Duodenal mucosa (tissue), 2 donors: ENCODE measurements around the gene PLEKHB2.

ENCODE experiments used
- H3K27ac ChIP-seq: one replicate; pipeline ENCODE4 v1.7.0; 2013; ENCODE audit warnings: low read depth, low read length
- H3K27me3 ChIP-seq, 2 donors: one replicate each; pipeline ENCODE4 v1.7.0; 2013; ENCODE audit warnings: low read length in 2 of 2, control low read depth in 1 of 2; ENCODE audit not compliant: insufficient read depth in 2 of 2, control insufficient read depth in 1 of 2
- H3K36me3 ChIP-seq, 2 donors: one replicate each; pipeline ENCODE4 v1.7.0; 2013; ENCODE audit warnings: low read length in 2 of 2, control low read depth in 1 of 2; ENCODE audit not compliant: insufficient read depth in 2 of 2, control insufficient read depth in 1 of 2
- H3K4me1 ChIP-seq, 2 donors: one replicate each; pipeline ENCODE4 v1.7.0; 2013; ENCODE audit warnings: low read length in 2 of 2, control low read depth in 1 of 2; ENCODE audit not compliant: insufficient read depth in 2 of 2, control insufficient read depth in 1 of 2
- H3K4me3 ChIP-seq, 2 donors: one replicate each; pipeline ENCODE4 v1.7.0; 2013; ENCODE audit warnings: low read length in 2 of 2, low read depth in 1 of 2
- H3K9ac ChIP-seq, 2 donors: one replicate each; pipeline ENCODE4 v1.7.0; 2013; ENCODE audit warnings: low read length in 2 of 2, low read depth in 1 of 2
- H3K9me3 ChIP-seq, 2 donors: one replicate each; pipeline ENCODE4 v1.7.0; 2013; ENCODE audit warnings: low read length in 2 of 2, control low read depth in 1 of 2; ENCODE audit not compliant: control insufficient read depth in 1 of 2

PLEKHB2 gene

DNA sequence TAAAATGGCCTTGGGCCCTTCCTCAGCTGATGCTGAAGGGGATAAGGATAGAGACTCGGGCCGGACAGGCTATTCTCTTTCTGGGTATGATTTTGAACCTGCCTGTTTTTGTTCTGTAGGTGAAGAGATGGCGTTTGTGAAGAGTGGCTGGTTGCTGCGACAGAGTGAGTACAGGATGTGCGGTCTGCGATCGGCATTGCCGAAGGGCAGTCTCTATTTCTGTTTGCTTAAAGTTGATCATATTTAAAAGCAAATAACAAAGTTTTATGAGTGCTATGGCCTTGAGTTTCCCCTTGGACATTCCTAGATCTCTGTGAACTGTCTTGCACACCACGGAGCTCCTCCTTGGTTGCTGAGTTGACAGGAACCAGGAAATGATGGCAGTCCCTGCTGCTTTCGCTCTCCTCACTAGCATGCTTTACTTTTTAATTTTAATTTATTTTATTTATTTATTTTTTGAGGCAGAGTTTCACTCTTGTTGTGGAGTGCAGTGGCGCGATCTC is 15.7 kb downstream of the PLEKHB2 start:
- Histone ChIP-seq H3K4me1 (no peaks in the 10 kb centered on the region), H3K27me3 (no peaks in the 10 kb centered on the region), H3K9me3 (no peaks in the 10 kb centered on the region), H3K36me3 (peaks cover 13 to 19% of the 10 kb centered on the region in 2 donors), H3K27ac (no peak overlapping the region), H3K4me3 (no peak overlapping the region), H3K9ac (no peak overlapping the region)

DNA sequence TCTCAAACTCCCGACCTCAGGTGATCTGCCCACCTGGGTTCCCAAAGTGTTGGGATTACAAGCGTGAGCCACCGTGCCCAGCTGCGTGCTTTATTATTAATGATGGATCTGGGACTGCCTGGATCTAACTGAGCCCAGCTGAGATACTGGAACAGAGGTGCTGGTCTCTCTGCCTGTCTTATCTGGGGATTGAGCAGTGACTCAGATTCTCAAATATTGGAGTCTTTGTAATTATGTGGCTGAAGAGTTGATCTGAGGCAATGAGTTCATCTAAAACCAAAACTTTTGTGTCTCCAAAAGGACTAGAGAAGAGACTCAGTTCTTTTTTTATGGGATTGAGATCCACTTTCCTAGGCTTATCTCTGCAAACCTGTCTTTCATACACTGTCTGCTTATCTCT is 16.3 kb downstream of the PLEKHB2 start:
- Histone ChIP-seq H3K4me1 (no peaks in the 10 kb centered on the region), H3K27me3 (no peaks in the 10 kb centered on the region), H3K9ac (no peak overlapping the region), H3K36me3 (peaks cover 10 to 22% of the 10 kb centered on the region in 2 donors), H3K4me3 (no peak overlapping the region), H3K9me3 (no peaks in the 10 kb centered on the region), H3K27ac (no peak overlapping the region)

DNA sequence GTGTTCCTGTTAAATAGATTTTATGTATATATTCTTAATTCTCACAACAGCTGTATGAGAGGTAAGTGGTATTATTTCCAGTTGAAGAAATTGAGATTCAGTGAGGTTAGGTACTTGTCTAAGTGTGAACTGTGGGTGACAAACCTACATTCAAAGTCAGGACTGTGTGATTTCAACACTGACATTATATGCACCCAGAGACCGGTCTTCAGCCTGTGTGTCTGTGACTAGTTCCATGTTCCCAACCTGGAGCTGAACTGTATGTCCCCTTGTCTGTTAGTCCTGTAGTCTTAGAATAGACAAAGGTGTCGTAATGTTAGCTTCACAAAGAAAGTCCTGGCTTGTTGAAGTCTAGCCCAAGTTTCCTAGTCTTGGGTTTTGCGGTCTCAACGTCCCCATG is 17.4 kb downstream of the PLEKHB2 start:
- no peaks in the 10 kb centered on the region for H3K9me3 ChIP-seq
- no peak overlapping the region for H3K27ac ChIP-seq

DNA sequence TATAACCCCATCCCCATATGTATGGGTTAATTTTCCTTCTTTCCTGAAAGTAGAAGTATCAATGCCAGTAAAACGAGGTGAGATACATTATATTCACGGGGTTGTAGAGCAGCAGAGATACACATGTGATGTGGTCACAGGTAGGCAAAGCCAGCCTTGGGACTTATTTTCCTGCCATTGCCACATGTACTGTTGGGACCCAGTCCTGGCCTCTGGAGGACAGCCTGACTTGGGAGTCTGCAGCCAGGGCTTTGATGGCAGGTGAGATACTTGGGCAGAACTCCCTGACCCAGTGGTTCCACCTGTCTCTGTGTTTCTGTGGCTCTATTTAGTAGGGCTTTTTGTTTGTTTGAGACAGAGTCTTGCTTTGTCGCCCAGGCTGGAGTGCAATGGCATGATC is 18.1 kb downstream of the PLEKHB2 start:
- no peak overlapping the region for H3K27ac ChIP-seq
- no peak overlapping the region for H3K9ac ChIP-seq
- no peaks in the 10 kb centered on the region for H3K4me1 ChIP-seq
- no peaks in the 10 kb centered on the region for H3K27me3 ChIP-seq
- no peak overlapping the region for H3K4me3 ChIP-seq
- no peaks in the 10 kb centered on the region for H3K9me3 ChIP-seq
- peaks cover 23 to 38% of the 10 kb centered on the region in 2 donors for H3K36me3 ChIP-seq

More for the DNA sequence above, 17.4 kb downstream of the PLEKHB2 start:
- Histone ChIP-seq H3K9ac (no peak overlapping the region), H3K4me1 (no peaks in the 10 kb centered on the region), H3K27me3 (no peaks in the 10 kb centered on the region), H3K36me3 (peaks cover 16 to 31% of the 10 kb centered on the region in 2 donors), H3K4me3 (no peak overlapping the region)

DNA sequence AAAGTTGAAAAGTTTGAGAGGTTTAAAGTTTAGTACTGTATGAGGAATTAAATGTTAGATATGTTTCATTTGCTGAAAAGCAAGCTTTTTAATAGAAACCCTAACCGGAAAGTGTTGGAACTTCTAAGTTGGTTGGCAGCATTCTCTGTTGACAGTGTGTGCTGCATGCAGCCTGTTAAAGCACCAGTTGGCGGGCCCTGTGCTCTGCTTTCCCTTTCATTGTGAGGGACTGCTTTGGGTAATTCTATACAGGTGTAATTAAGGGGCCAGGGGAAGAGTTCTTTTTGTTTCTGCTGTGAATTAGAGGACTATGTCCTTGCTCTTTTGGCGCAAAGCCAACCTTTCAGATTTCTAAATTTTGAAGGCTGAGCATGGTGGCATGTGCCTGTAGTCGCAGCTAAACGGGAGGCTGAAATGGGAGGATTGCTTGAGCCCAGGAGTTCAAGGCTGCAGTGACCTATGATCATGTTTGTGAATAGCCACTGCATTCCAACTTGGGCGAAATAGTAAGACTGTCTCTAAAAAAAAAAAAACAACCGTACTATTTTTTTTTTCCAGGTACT is 20.1 kb downstream of the PLEKHB2 start:
- Histone ChIP-seq H3K27ac (no peak overlapping the region), H3K36me3 (peaks cover 24 to 57% of the 10 kb centered on the region in 2 donors), H3K9ac (no peak overlapping the region), H3K9me3 (no peaks in the 10 kb centered on the region), H3K4me1 (no peaks in the 10 kb centered on the region), H3K27me3 (no peaks in the 10 kb centered on the region), H3K4me3 (no peak overlapping the region)

DNA sequence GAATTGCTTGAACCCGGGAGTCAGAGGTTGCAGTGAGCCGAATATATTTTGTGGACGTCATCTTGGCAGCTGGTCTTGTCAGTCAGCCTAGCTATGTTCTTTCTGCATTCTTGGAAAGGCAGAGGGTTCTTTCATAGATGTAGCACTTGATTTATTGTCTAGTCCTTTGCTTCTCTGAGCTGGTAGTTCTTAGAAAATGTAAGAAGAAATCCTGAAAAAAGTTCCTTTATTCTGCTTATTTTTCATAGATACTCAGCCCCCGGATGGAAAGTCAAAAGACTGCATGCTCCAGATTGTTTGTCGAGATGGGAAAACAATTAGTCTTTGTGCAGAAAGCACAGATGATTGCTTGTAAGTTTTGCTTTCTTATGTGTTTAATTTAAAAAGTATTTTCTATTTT is 21.3 kb downstream of the PLEKHB2 start:
- H3K9me3 ChIP-seq = no peaks in the 10 kb centered on the region
- H3K36me3 ChIP-seq = peaks cover 28 to 67% of the 10 kb centered on the region in 2 donors
- no peak overlapping the region for H3K4me3 ChIP-seq
- no peak overlapping the region for H3K9ac ChIP-seq
- no peaks in the 10 kb centered on the region for H3K27me3 ChIP-seq
- H3K4me1 ChIP-seq = no peaks in the 10 kb centered on the region
- no peak overlapping the region for H3K27ac ChIP-seq

DNA sequence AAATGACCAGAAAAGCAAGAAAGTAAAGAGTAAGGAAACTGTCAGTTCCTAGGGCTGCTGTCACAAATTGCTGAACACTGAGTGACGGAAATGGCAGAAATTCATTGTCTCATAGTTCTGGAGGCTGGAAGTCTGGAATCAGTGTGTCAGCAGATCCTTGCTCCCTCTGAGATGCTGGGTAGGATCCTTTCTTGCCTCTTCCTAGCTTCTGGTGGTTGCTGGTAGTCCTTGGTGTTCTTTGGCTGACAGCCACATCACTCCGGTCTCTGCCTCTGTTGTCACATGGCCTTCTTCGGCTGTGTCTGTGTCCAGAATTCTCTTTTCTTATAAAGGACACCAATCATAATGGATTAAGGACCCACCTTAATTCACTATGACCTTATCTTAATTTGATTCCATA is 21.9 kb downstream of the PLEKHB2 start:
- Histone ChIP-seq H3K27me3 (no peaks in the 10 kb centered on the region), H3K27ac (no peak overlapping the region), H3K4me1 (no peaks in the 10 kb centered on the region), H3K9ac (no peak overlapping the region), H3K36me3 (peaks cover 27 to 66% of the 10 kb centered on the region in 2 donors), H3K4me3 (no peak overlapping the region), H3K9me3 (no peaks in the 10 kb centered on the region)

DNA sequence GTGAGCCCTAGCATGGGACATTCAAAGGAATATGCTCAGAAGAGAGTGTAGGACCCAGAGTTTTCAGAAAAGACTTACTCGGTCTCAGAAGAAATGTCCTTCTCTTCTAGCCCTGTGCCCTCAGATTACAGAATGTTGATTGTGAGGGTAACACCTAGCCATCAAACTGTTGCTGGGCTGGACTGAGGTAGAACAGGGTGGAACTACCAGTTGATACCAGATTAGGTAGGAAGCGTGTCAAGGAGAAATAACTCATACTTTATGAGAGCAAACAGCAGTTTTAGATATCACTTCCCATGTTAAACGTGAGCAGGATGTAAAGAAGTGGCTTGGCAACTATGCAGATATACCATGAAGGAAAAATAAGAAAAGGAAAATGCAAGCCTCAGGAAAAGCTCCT is 22.8 kb downstream of the PLEKHB2 start:
- no peaks in the 10 kb centered on the region for H3K4me1 ChIP-seq
- H3K9me3 ChIP-seq = no peaks in the 10 kb centered on the region
- peaks cover 29 to 69% of the 10 kb centered on the region in 2 donors for H3K36me3 ChIP-seq
- H3K27ac ChIP-seq = no peak overlapping the region
- H3K4me3 ChIP-seq = no peak overlapping the region
- no peaks in the 10 kb centered on the region for H3K27me3 ChIP-seq
- H3K9ac ChIP-seq = no peak overlapping the region

DNA sequence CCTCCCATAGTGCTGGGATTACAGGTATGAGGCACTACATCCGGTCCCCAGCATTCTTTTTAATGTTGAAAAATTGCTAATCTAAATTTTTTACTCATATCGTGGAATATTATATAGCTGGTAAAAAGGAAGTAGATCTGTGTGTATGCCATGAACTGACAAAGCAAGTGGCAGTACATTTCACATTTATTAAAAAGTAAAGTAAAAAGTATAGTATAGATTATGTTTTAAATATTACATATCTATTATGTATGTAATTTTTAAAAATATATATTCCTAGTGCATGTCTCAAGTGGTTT is 25.1 kb downstream of the PLEKHB2 start:
- Histone ChIP-seq H3K9me3 (no peaks in the 10 kb centered on the region), H3K27ac (no peak overlapping the region), H3K9ac (no peak overlapping the region), H3K4me1 (no peaks in the 10 kb centered on the region), H3K36me3 (peaks cover 30 to 71% of the 10 kb centered on the region in 2 donors), H3K27me3 (no peaks in the 10 kb centered on the region), H3K4me3 (no peak overlapping the region)

- no peak overlapping the region for H3K9ac ChIP-seq
- H3K9me3 ChIP-seq = no peaks in the 10 kb centered on the region
- no peaks in the 10 kb centered on the region for H3K27me3 ChIP-seq
- peaks cover 20 to 52% of the 10 kb centered on the region in 2 donors for H3K36me3 ChIP-seq
- no peak overlapping the region for H3K4me3 ChIP-seq
- H3K27ac ChIP-seq = no peak overlapping the region
- H3K4me1 ChIP-seq = no peaks in the 10 kb centered on the region
Measured at GRCh38 chr2:131132729-131133128, 27.6 kb downstream of the PLEKHB2 start.

- no peak overlapping the region for H3K9ac ChIP-seq
- H3K27ac ChIP-seq = no peak overlapping the region
- no peak overlapping the region for H3K4me3 ChIP-seq
- no peaks in the 10 kb centered on the region for H3K4me1 ChIP-seq
- no peaks in the 10 kb centered on the region for H3K27me3 ChIP-seq
- H3K36me3 ChIP-seq = peaks cover 42 to 60% of the 10 kb centered on the region in 2 donors
- H3K9me3 ChIP-seq = no peaks in the 10 kb centered on the region
Measured at GRCh38 chr2:131140581-131140980, 35.4 kb downstream of the PLEKHB2 start.
